ENCODE data around the gene PTPRT.

The PTPRT gene

GRCh38 chr20:42093041-42093440 lies 1096.7 kb downstream of the PTPRT start:
- DNase-seq: no peak

DNA sequence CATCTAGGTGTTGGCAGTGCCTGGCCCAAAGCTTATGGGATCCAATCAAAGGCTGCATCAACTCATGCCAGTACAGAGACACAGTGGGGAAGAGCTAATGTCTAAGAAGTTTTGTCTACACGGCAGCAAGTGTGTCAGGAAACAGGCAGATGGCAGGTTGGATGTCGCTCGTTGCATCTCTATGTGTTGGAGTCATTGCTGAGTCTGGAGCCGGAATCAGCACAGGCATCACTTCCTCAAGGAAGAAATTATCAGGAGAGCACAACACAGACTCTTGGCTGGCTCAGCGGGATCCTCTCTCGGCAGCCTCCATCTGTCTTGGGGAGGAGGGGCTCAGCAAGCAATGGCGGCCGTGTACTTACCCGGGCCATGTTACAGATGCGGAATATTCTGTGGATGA lies 1104.3 kb downstream of the PTPRT start:
- no peak for DNase-seq

- DNase-seq: no peak
These were observed 1106.4 kb downstream of the PTPRT start for GRCh38 chr20:42083280-42083679.

- no peak for DNase-seq
These were observed 1107.1 kb downstream of the PTPRT start for GRCh38 chr20:42082611-42083010.

DNA sequence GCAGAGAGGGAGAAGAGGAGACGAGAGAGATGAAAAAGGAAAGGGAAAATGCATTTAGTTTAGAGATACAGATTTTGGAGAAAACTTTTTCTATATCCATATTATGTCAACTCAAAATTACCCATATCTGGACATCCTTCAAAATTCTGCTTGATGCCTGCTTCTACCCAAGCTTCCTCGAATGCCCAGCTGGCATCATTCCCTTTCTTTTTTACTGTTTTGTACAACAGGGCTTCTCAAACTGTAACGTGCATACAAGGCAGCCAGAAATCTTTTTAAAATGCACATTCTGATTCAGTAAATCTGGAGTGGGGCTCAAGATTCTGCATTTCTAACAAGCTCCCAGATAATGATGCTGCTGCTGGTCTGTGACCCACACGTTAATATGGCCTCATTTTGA lies 1108.8 kb downstream of the PTPRT start:
- DNase-seq: no peak

- no peak for DNase-seq
These were observed 1114.8 kb downstream of the PTPRT start for GRCh38 chr20:42074944-42075343.

DNA sequence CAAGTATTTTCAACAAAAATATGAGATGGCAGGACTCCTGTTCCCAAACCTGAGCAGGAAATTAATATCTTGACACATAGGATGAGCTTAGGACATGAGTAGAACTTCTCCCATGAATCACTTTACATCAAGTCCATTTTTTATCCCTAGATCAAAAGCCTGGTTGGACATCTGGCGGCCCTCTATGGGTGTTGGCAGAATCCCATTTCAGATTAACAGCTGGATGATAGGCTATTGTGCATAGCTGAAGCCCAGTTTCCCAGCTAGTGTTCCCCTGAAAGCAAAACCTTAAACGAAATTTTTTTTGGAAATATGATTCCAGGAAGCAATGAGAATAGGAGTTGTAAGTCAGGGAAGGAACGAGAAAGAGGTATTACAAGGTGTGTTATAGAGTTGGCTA lies 1122.1 kb downstream of the PTPRT start:
- DNase-seq: no peak

GRCh38 chr20:42067174-42067573 lies 1122.5 kb downstream of the PTPRT start:
- DNase-seq: no peak

GRCh38 chr20:42063141-42063540 lies 1126.6 kb downstream of the PTPRT start:
- no peak for DNase-seq

GRCh38 chr20:42053350-42053749 lies 1136.4 kb downstream of the PTPRT start:
- no peak for DNase-seq

GRCh38 chr20:42051921-42052320 lies 1137.8 kb downstream of the PTPRT start:
- no peak for DNase-seq

GRCh38 chr20:42046371-42047085 lies 1143.2 kb downstream of the PTPRT start:
- no peak for DNase-seq

- DNase-seq: no peak
These were observed 1145.8 kb downstream of the PTPRT start for GRCh38 chr20:42043921-42044320.

- no peak for DNase-seq
These were observed 1148.6 kb downstream of the PTPRT start for GRCh38 chr20:42041000-42041565.

DNA sequence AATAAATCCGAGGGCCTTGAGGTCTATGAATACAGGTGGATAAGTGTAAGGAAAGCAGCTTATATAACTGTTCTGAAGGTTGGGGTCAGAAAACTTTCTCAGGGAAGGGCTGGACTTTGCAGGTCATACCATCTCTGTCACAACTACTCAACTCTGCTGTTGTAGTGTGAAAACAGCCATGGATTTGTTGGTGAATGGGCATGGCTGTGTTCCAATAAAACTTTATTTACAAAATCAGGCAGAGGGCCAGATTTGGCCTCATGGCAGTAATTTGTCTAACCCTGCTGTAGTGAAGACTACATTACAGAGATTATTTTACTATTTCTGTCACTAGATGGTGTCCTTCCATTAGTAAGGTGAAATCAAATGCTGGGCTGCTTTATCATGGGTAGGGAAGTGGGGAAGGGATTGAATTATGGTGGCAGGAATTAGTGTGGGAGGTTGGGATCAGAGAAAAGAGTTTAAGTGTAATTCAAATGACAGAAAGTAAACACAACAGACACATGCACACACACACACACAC lies 1161.9 kb downstream of the PTPRT start:
- peak; percentile 1 for DNase-seq

GRCh38 chr20:42026599-42026998 lies 1163.1 kb downstream of the PTPRT start:
- DNase-seq: no peak

DNA sequence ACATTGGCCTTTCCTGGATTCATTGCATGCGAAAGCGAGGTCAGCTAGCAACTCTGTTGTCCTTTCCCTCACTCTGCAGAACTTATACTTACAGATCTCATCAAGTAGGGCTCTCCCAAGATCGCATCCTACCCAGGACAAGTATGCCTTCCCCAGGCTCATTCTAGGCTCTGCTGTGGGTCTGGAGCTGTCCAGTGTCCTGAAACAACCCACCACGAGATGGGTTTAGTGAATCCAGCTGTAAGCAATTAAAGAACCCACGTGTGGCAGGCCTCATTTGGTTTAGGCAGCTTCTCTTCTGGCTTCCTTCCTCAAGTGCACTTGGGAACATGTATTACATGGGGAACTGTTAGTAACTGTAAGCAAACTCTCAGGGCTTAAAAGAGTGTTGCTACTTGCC lies 1165.1 kb downstream of the PTPRT start:
- DNase-seq: peak; percentile 14

All from OCI-M1 (cell line).